Vagina (tissue), 2 donors: Measurements from ENCODE around the gene AP5M1. TPM values are rescaled to one million over a fixed set of nuclear protein-coding genes. Genes with fewer than 3 reads are reported as not detected.

Experiments
- DNase-seq, 2 donors: peaks; one replicate each; pipeline ENCODE4 v3.0.0-alpha.2; 2017; ENCODE audit errors: extremely low spot score in 2 of 2
- H3K27ac ChIP-seq: fragments of 200-600 bp; sonication (generic); one replicate; pipeline ENCODE4 v1.5.1; 2019
- H3K27me3 ChIP-seq: fragments of 200-600 bp; sonication (generic); one replicate; pipeline ENCODE4 v1.5.1; 2019
- H3K36me3 ChIP-seq, 2 donors: fragments of 200-600 bp; sonication (generic); one replicate each; pipeline ENCODE4 v1.5.1; 2017 to 2019
- H3K4me1 ChIP-seq: fragments of 200-600 bp; sonication (generic); one replicate; pipeline ENCODE4 v1.5.1; 2019
- H3K4me3 ChIP-seq, 2 donors: fragments of 200-600 bp; sonication (generic); 1 replicate in 1 of 2; 2 replicates in 1 of 2; pipeline ENCODE4 v1.5.1; 2016 to 2019
- H3K9me3 ChIP-seq: fragments of 200-600 bp; sonication (generic); one replicate; pipeline ENCODE4 v1.5.1; 2019
- POLR2A ChIP-seq, 2 donors: fragments of 450-650 bp; IDR thresholded peaks; one replicate each; pipeline ENCODE4 v1.6.1; 2017; ENCODE audit warnings: antibody characterized with exemption in 2 of 2, mild to moderate bottlenecking in 2 of 2, moderate library complexity in 2 of 2
- POLR2AphosphoS5 ChIP-seq, 2 donors: sonication (generic); formaldehyde crosslinking; IDR thresholded peaks; one replicate each; pipeline ENCODE4 v1.9.0; 2017; ENCODE audit warnings: antibody characterized with exemption in 2 of 2, mild to moderate bottlenecking in 2 of 2, low read depth in 1 of 2; ENCODE audit not compliant: insufficient read depth in 1 of 2
- intact Hi-C: fragments of 100-400 bp; cut with DNase I; formaldehyde crosslinking; loops from one replicate; pipeline ENCODE4 v1.15.1; 2023
- total RNA-seq: library from RNA; depleted of rRNA; stranded (reverse); fragments of >200 nt; gene quantifications from one replicate; pipeline ENCODE4 v1.2.3, GENCODE V29; 2016
- TF ChIP-seq, protein P1 (sequence below), 3 experiments: fragments of 450-650 bp in 2 of 3; fragments of 200-600 bp in 1 of 3; sonication (generic) in 1 of 3; IDR thresholded peaks; one replicate each; pipeline ENCODE4 v1.5.1; 2017 to 2019; ENCODE audit warnings: antibody characterized with exemption in 3 of 3, mild to moderate bottlenecking in 2 of 3, moderate library complexity in 2 of 3

Gene AP5M1
- total RNA-seq, 1 donor from 2014 or later, result 18.2 TPM

DNA sequence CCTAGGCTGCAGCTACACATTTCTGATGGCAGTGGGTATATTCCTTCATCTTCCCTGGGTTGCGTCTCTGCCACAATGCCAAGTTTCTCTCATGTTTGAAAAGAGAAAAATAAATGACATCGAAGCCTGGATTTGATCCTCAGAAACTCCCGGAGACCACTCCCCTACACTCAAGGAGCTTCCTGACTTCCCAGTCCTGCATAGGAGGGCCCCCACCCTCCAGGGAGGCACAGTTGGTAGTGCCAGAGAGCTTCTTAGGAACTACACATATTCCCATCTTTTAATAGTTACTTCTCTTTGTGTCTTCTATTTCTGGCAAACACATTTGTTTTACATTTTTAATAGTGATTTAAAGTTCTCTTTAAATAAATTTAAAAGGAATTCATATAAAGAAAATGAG lies 30.7 kb downstream of the AP5M1 start:
- TF ChIP-seq, protein P1, sequence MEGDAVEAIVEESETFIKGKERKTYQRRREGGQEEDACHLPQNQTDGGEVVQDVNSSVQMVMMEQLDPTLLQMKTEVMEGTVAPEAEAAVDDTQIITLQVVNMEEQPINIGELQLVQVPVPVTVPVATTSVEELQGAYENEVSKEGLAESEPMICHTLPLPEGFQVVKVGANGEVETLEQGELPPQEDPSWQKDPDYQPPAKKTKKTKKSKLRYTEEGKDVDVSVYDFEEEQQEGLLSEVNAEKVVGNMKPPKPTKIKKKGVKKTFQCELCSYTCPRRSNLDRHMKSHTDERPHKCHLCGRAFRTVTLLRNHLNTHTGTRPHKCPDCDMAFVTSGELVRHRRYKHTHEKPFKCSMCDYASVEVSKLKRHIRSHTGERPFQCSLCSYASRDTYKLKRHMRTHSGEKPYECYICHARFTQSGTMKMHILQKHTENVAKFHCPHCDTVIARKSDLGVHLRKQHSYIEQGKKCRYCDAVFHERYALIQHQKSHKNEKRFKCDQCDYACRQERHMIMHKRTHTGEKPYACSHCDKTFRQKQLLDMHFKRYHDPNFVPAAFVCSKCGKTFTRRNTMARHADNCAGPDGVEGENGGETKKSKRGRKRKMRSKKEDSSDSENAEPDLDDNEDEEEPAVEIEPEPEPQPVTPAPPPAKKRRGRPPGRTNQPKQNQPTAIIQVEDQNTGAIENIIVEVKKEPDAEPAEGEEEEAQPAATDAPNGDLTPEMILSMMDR (IDR thresholded peaks at IDR 0.05), result no peak
- TF ChIP-seq POLR2A (IDR thresholded peaks at IDR 0.05), result no peak
- TF ChIP-seq POLR2AphosphoS5 (IDR thresholded peaks at IDR 0.05; ENCODE audit: insufficient read depth in 1 of 2, low read depth in 1 of 2), result no peak
- H3K27ac ChIP-seq, result no peak overlapping the region
- H3K4me1 ChIP-seq, result no peaks in the 10 kb centered on the region
- no peaks in the 10 kb centered on the region for H3K27me3 ChIP-seq
- no peaks in the 10 kb centered on the region for H3K36me3 ChIP-seq
- intact Hi-C loops, result no loop called here
- H3K4me3 ChIP-seq, result no peak overlapping the region
- no peaks in the 10 kb centered on the region for H3K9me3 ChIP-seq
- DNase-seq, result no peak

DNA sequence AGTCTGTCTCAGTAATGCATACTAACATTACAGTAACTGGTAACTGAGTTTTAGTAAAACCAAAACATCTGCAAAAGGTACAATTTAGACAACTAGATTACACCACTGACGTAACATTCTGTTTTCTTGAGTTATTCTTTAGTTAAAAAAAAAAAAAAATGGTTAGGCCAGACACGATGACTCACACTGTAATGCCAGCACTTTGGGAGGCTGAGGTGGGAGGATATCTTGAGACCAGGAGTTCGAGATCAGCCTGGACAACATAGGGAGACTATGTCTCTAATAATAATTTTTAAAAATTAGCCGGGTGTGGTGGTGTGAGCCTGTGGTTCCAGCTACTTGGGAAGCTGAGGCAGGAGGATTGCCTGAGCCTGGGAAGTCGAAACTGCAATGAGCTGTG lies 34.1 kb downstream of the AP5M1 start:
- no peaks in the 10 kb centered on the region for H3K36me3 ChIP-seq
- no peak for DNase-seq
- H3K4me1 ChIP-seq, result no peaks in the 10 kb centered on the region
- no peaks in the 10 kb centered on the region for H3K9me3 ChIP-seq
- no peak overlapping the region for H3K27ac ChIP-seq
- no peak overlapping the region for H3K4me3 ChIP-seq
- no peaks in the 10 kb centered on the region for H3K27me3 ChIP-seq
- intact Hi-C loops, result no loop called here
- TF ChIP-seq POLR2AphosphoS5 (IDR thresholded peaks at IDR 0.05; ENCODE audit: insufficient read depth in 1 of 2, low read depth in 1 of 2), result no peak
- no peak for TF ChIP-seq POLR2A (IDR thresholded peaks at IDR 0.05)
- TF ChIP-seq, protein P1 (IDR thresholded peaks at IDR 0.05), result no peak

DNA sequence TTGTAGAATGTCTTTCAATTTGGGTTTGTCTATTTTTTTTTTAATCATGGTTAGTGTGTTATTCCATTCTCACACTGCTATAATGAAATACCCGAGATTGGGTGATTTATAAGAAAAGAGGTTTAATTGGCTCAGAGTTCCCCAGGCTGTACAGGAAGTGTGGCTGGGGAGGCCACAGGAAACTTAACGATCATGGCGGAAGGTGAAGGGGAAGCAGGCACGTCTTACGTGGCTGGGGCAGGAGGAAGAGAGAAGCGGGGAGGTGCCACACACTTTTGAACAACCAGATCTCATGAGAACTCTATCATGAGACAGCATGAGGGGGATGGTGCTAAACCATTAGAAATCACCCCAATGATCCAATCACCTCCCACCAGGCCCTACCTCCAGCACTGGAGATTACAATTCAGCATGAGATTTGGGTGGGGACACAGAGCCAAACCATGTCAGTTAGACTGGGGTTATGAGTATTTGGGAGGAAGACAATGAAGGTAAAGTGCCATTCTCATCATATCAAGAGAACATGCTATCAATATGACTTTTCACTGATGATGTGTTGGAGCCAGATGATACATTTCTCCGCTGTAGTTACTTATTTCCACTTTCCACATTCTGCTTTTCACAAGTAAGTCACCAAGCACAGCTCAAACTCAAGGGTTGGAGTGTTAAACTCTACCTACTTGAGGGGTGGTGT lies 45.8 kb downstream of the AP5M1 start:
- H3K27ac ChIP-seq, result no peak overlapping the region
- DNase-seq, result no peak
- H3K9me3 ChIP-seq, result no peaks in the 10 kb centered on the region
- no peaks in the 10 kb centered on the region for H3K27me3 ChIP-seq
- no peaks in the 10 kb centered on the region for H3K36me3 ChIP-seq
- TF ChIP-seq, protein P1 (IDR thresholded peaks at IDR 0.05), result no peak
- intact Hi-C loops, result no loop called here
- H3K4me1 ChIP-seq, result no peaks in the 10 kb centered on the region
- no peak overlapping the region for H3K4me3 ChIP-seq

DNA sequence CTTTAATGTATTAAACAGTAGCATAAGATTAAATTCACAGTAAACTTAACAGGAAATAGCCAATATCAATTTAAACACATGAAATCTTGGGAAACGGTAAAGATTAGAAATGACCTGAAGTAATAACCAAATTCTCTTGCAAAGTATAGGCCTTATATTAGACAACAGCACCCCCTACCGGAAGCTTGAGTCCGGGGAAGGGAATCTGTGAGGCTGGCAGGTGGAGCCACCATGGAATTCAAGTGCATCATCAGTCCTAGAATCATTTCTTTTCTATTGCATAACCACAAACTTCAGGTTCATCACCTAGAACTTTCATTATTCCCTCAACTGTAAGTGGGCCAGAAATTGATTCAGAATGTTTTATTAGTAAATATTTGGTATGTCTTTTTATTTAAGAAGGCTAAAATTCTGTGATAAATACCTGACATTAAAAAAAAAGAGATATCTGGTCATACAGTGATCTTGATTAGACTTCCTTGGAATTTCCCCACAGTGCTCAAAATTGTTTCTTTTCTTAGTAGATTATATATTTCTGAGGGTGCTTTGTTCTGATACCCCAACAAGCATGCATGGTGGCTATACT lies 48.6 kb downstream of the AP5M1 start:
- no peak overlapping the region for H3K27ac ChIP-seq
- TF ChIP-seq, protein P1 (IDR thresholded peaks at IDR 0.05), result peak; percentile 50 to 62 (median 60)
- TF ChIP-seq POLR2AphosphoS5 (IDR thresholded peaks at IDR 0.05; ENCODE audit: insufficient read depth in 1 of 2, low read depth in 1 of 2) (no peak), POLR2A (IDR thresholded peaks at IDR 0.05) (no peak)
- no peaks in the 10 kb centered on the region for H3K27me3 ChIP-seq
- H3K9me3 ChIP-seq, result no peaks in the 10 kb centered on the region
- no peak overlapping the region for H3K4me3 ChIP-seq
- H3K4me1 ChIP-seq, result no peaks in the 10 kb centered on the region
- intact Hi-C loops, result no loop called here
- no peak for DNase-seq
- H3K36me3 ChIP-seq, result no peaks in the 10 kb centered on the region

DNA sequence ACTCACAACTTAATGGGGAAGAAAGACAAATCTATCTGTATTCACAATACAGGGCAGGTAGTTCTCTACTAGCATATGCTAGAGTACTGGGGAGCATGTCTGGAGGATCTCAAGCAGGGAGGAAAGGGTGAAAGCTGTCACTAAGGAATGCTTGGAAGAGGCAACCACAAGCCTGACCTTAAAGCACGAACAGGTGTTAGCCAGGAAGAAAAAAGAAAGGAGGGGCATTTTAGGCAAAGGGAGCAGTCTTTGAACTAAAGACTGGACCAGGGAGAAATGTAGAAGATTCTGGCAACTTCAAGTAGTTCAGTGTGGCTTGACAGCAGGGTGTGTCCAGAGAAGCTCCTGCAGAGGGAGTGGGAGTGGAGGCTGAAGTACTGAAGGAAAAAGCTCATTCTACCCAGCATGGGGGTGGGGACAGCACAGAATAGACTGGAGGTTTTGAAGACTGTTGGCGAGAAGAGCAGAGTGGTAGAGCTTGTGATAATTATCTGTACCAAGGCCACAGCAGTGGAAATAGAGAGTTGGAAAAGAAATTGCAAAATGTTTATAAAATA lies 50.9 kb downstream of the AP5M1 start:
- intact Hi-C loops, result no loop called here

More for the DNA sequence above, 50.9 kb downstream of the AP5M1 start:
- no peak overlapping the region for H3K27ac ChIP-seq
- no peaks in the 10 kb centered on the region for H3K9me3 ChIP-seq
- H3K4me3 ChIP-seq, result no peak overlapping the region
- no peaks in the 10 kb centered on the region for H3K4me1 ChIP-seq
- H3K36me3 ChIP-seq, result no peaks in the 10 kb centered on the region
- H3K27me3 ChIP-seq, result no peaks in the 10 kb centered on the region
- TF ChIP-seq POLR2A (IDR thresholded peaks at IDR 0.05) (no peak), POLR2AphosphoS5 (IDR thresholded peaks at IDR 0.05; ENCODE audit: insufficient read depth in 1 of 2, low read depth in 1 of 2) (no peak)
- TF ChIP-seq, protein P1 (IDR thresholded peaks at IDR 0.05), result no peak
- no peak for DNase-seq
